GM19467 (cell line): ENCODE data around the gene ADCY3.
A peak's percentile ranks its signal among the peaks of the same experiment; 100 is the strongest.

Experiments used
- ATAC-seq: cut with Tn5 transposase; IDR thresholded peaks from one replicate; pipeline ENCODE4 v1.9.1; 2021; ENCODE audit warnings: mild to moderate bottlenecking, moderate library complexity; ENCODE audit not compliant: unreplicated experiment

The ADCY3 gene

GRCh38 chr2:24920098-24920808 lies at the start of gene ADCY3:
Gene ADCY3 (minus strand): TSS chr2:24920237. CDS start chr2:24918987, 1,250 bp downstream.
- peak; percentile 55 for ATAC-seq

- no peak for ATAC-seq
Measured at GRCh38 chr2:24969784-24970183, 49.7 kb upstream of the ADCY3 start.

- no peak for ATAC-seq
Measured at GRCh38 chr2:24961903-24962302, 41.9 kb upstream of the ADCY3 start.

GRCh38 chr2:24959761-24960160 lies 39.7 kb upstream of the ADCY3 start:
- ATAC-seq = no peak

- ATAC-seq = no peak
Measured at GRCh38 chr2:24958411-24958935, 38.4 kb upstream of the ADCY3 start.

GRCh38 chr2:24957976-24958375 lies 37.9 kb upstream of the ADCY3 start:
- no peak for ATAC-seq

GRCh38 chr2:24957221-24957620 lies 37.2 kb upstream of the ADCY3 start:
- ATAC-seq = no peak

- ATAC-seq = no peak
Measured at GRCh38 chr2:24955921-24956320, 35.9 kb upstream of the ADCY3 start.

- no peak for ATAC-seq
Measured at GRCh38 chr2:24955232-24955631, 35.2 kb upstream of the ADCY3 start.

- no peak for ATAC-seq
Measured at GRCh38 chr2:24950102-24950501, 30.1 kb upstream of the ADCY3 start.

GRCh38 chr2:24948506-24948905 lies 28.5 kb upstream of the ADCY3 start:
- ATAC-seq = no peak

GRCh38 chr2:24947561-24948157 lies 27.6 kb upstream of the ADCY3 start:
- ATAC-seq = no peak

GRCh38 chr2:24945907-24946306 lies 25.9 kb upstream of the ADCY3 start:
- ATAC-seq = no peak

- ATAC-seq = no peak
Measured at GRCh38 chr2:24943427-24944053, 23.5 kb upstream of the ADCY3 start.

- no peak for ATAC-seq
Measured at GRCh38 chr2:24939353-24939752, 19.3 kb upstream of the ADCY3 start.

- ATAC-seq = no peak
Measured at GRCh38 chr2:24937236-24937635, 17.2 kb upstream of the ADCY3 start.

GRCh38 chr2:24935145-24935544 lies 15.1 kb upstream of the ADCY3 start:
- no peak for ATAC-seq

GRCh38 chr2:24932715-24933114 lies 12.7 kb upstream of the ADCY3 start:
- ATAC-seq = no peak

- ATAC-seq = no peak
Measured at GRCh38 chr2:24930768-24931167, 10.7 kb upstream of the ADCY3 start.

- no peak for ATAC-seq
Measured at GRCh38 chr2:24929230-24929629, 9.2 kb upstream of the ADCY3 start.

GRCh38 chr2:24928036-24928435 lies 8.0 kb upstream of the ADCY3 start:
- no peak for ATAC-seq
